Measurements from ENCODE around the gene MCCD1. TPM values are rescaled to one million over a fixed set of nuclear protein-coding genes. Genes with fewer than 3 reads are reported as not detected.
"Not testable (repeated sequence)": the region's sequence is repeated elsewhere in the genome, so short reads cannot be mapped to it uniquely, and the experiment has no call there.

The MCCD1 gene
- not detected for total RNA-seq
- long read RNA-seq, result 0 reads

DNA sequence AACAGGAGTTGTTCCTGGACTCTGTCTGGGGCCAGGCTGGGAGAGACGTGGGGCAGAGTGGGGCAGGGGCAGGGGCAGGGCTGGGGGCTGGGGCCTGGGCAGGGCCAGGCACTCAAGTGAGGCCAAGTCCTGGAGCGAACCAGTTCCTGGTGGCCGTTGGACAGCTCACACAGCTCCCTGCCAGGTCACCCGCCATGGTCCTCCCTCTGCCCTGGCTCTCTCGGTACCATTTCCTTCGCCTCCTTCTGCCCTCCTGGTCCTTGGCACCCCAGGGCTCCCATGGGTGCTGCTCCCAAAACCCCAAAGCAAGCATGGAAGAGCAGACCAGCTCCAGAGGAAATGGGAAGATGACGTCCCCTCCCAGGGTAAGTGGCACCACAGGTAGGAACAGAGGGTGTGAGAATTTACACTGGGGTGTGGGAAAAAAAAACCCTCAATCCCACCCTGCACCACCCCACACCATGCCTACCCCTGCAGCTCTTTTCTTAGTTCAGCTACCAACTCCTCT is at the start of gene MCCD1:
Gene MCCD1 (plus strand): TSS at position 142 of the 508 bp plus-strand sequence. CDS start 53 bp downstream, at position 195.
- DNase-seq (ENCODE audit: low spot score), result no peak

DNA sequence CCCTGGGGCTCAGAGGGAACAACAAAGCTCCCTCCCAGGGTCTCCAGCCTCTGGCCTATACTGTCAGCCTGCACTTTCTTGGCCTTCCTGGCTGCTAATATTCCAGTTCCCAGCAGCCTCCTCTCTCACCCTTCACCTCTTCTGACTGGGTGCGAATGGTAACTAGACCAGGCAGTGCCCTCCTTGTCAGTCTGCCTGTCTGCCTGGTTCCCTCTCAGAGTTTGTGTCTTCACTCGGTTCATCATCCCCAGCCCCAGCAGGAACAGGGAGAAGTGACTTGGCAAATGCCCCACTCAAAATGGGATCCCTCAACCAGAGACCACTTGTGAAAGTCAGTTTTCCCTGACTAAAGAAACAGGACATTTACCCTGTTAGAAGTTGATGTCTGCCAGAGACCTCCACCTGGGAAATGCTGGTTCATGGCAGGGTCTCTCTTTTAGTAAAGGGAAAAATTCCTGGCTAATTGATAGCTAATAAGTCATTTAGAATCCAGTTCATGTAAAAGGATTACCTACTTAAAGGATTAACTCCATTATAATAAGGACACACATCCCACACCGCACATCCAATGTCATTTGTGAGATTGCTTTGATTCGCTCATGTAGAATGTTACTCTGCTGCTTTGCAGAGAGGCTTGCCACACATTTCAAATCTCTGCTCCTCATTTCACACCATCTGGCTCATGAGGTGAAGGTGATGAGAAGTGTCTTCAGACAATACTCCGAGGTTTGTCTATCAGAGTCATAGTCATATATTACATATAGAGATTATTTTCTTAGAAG is 49.4 kb upstream of the MCCD1 start:
- no peak for DNase-seq (ENCODE audit: low spot score)

DNA sequence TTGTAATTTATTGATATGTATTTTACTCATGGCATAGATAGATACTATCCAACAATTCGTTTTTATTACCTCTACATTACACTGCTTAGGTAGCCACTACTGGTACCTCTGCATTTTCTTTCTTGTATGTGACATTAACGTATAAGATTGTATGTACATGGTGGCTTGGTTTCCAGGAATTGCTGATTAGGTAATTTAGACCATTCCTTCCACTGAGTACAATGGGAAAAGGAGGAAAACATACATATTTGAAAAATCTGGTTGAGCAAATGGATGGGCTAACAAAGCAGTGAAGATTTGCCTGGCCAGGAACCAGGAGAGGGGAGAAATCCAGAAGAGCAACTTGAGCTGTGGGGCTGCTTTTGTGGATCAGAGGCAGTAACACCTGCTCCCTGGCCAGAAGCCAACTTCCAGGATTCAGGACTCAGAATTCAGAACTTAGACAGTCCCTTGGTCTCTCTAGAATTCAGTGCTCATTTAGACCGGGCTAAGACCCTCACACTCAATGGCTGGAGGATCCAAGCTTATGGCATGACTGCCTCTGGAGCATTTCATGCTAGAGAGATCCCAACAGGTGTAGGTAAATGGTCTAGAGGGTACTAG is 48.7 kb upstream of the MCCD1 start:
- DNase-seq (ENCODE audit: low spot score), result no peak

- no peak for DNase-seq (ENCODE audit: low spot score)
These were observed 48.2 kb upstream of the MCCD1 start for GRCh38 chr6:31480574-31480973.

GRCh38 chr6:31483392-31483791 is 45.4 kb upstream of the MCCD1 start:
- DNase-seq (ENCODE audit: low spot score), result no peak

DNA sequence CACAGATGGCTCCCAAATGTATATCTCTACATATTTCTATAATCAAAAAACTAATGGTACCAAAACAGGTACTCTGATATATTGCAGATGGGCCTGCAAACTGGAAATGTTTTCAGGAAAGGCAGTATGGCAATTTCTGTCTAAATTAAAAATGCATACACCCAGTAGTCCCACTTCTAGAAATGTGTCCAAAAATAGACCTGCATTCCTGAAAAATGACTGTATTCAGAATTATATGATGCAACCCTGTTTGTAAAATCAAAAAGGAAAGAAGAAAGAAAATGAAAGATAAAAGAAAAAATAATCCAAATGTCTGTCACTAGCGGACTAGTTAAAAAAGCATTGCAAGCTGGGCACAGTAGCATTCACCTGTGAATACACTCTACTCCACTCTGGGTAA is 43.7 kb upstream of the MCCD1 start:
- no peak for DNase-seq (ENCODE audit: low spot score)

DNA sequence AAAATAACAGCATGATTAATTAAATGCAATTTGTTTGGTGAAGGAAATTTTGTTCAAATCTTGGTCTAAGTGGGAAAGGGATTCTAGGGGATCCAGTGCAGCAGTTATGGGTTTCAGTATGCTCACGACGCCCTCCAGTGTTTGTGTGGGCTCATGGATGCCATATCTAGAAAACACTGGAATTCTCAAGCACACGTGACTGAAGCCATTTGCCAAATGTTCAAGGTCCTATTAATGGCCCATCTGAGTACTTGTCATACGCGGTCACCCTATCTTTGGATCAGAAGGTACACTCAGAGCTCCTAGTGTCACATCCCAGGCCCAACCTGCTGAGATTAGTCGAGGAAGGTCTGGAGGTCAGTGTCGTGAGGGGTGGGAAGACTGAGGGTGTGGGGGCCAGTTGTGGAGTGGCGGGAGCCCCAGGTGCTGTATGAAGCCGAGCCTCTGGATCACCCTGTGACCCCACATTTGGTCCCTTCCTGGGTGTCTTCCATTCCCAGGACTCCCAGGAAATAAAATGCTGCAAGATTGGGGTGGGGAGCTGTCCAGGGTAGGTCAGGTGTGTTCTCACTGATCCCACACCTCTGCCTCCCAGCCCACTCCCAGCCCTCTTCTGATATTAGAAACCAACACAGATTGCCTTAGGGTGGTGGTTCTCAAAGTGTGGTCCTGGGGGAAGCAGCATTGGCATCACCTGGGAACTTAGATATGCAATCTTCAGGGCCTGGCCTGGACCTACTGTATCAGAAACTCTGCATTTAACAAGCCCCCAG is 42.5 kb upstream of the MCCD1 start:
- not testable (repeated sequence) for DNase-seq (ENCODE audit: low spot score)

GRCh38 chr6:31487674-31488073 is 41.1 kb upstream of the MCCD1 start:
- DNase-seq (ENCODE audit: low spot score), result not testable (repeated sequence)

GRCh38 chr6:31489086-31489485 is 39.7 kb upstream of the MCCD1 start:
- DNase-seq (ENCODE audit: low spot score), result no peak

- no peak for DNase-seq (ENCODE audit: low spot score)
These were observed 38.5 kb upstream of the MCCD1 start for GRCh38 chr6:31490115-31490873.

DNA sequence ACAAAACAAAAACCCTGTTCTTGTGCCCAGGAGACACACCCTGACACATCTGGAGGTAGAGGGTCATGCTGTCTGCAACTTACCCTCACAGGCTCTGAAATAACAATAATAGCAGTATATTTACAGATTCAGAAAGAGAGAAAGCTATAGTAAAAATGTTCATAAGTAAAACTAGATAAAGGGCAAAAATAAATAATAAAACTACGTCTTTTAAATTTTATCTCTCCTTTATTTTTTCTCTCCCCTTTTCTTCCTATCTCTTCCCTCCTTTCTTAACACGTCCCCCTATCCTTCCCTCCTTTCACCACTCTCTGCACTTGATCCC is 35.2 kb upstream of the MCCD1 start:
- not testable (repeated sequence) for DNase-seq (ENCODE audit: low spot score)

- peak; percentile 96 for DNase-seq (ENCODE audit: low spot score)
These were observed 34.7 kb upstream of the MCCD1 start for GRCh38 chr6:31493875-31494694.

GRCh38 chr6:31495580-31495979 is 33.2 kb upstream of the MCCD1 start:
- no peak for DNase-seq (ENCODE audit: low spot score)

DNA sequence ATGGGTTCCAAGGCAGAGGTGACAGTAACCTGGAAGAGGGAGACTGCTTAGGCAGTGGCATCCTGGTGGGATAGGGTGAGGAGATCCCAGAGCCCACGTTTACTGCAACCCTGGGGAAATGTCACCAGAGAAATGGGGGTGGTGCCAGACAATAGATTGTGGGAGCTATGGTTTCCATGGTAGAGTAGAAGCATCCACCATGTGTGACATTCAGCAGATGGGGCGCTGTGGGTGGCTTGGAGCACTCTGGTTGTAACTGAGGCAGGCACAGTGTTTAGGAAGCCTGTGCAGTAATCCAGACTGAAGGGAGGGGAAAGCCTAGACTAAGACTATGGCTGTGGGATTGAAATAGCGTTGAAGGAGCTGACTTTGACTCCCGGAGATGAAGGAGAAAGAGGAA is 31.9 kb upstream of the MCCD1 start:
- not testable (repeated sequence) for DNase-seq (ENCODE audit: low spot score)

DNA sequence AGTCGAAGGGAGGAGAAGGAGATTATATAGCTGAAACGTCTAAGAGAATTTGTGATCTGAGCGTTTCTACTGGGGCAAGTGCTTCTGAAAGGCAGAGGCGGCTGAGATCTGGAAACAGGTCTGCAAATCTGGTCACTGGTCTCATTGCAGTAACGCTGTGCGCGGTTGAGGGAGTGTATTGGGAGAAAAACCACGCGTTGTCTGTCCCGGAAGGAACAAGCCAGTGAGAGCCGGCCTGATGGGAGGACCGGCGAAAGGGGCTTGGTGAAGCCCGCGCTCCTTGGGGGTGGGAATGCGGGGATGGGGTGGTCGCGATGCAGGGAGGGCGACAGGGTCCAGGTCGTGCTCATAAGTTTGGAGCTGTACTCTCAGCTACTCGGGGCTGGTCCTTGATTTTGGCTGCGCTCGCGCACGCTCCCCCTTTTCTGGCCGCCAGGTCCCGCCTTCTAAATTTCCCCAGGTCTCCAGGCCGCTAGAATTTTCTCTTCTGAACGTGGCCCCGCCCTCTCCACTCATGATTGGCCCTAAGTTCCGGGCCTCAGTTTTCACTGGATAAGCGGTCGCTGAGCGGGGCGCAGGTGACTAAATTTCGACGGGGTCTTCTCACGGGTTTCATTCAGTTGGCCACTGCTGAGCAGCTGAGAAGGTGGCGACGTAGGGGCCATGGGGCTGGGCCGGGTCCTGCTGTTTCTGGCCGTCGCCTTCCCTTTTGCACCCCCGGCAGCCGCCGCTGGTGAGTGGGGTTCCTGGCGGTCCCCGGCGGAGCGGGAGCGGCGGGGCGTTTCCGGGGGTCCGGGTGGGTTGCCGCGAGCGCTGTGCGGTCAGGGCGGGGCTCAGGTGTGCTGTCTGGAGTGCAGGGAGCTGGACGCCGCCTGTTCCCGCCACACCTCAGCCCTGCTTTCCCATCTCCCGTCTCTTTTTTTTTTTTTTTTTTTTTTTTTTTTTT is 31.0 kb upstream of the MCCD1 start, which contains the start of gene MICB:
Gene MICB (plus strand): TSS at position 615 of the 946 bp plus-strand sequence. CDS start 49 bp downstream, at position 664.
- DNase-seq (ENCODE audit: low spot score), result no peak

GRCh38 chr6:31498748-31499147 is 30.0 kb upstream of the MCCD1 start:
- no peak for DNase-seq (ENCODE audit: low spot score)

GRCh38 chr6:31499648-31500047 is 29.1 kb upstream of the MCCD1 start:
- not testable (repeated sequence) for DNase-seq (ENCODE audit: low spot score)

GRCh38 chr6:31502586-31502985 is 26.2 kb upstream of the MCCD1 start:
- DNase-seq (ENCODE audit: low spot score), result no peak

- DNase-seq (ENCODE audit: low spot score), result not testable (repeated sequence)
These were observed 19.7 kb upstream of the MCCD1 start for GRCh38 chr6:31509036-31509435.

All from mesenteric fat pad (tissue), 1 donor.